Measurements from ENCODE around the gene UCMA.

GRCh38 chr10:13183625-13184024, 50.5 kb downstream of the UCMA start:
- no peak for TF ChIP-seq CTCF (IDR thresholded peaks at IDR 0.05)
- TF ChIP-seq POLR2A (IDR thresholded peaks at IDR 0.05), result no peak

Measured in body of pancreas (tissue), 4 donors.